ENCODE measurements around the gene RUNDC3A.

Gene RUNDC3A

DNA sequence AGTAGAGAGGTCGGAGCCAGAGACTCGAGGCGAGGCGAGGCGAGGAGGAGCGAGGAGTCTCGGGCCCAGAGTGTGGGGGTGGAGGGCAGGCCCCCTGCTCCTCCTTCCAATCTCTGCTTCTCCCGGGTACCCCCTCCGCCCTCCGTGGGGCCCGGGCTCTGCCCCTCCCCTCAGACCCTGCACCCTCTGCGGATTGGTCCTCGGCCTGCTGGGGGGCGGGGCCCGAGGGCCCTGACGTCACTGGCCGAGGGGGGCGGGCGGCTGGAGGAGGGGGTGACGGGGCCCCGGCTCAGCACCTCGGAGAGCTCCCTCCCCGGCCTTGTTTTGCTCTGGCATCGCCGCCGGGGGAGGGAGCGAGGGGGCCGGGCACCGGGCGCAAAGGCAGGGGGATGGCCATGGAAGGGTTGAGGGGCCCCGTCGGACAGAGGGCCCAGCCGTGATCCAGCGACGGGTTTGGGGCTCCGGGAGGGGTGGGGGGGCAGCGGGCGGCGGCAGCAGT is at the start of gene RUNDC3A:
RUNDC3A (plus strand) TSS at position 282 of the 499 bp plus-strand sequence. CDS start 232 bp downstream, outside the sequence.
- DNase-seq (ENCODE audit: low spot score): peak; percentile 79

DNA sequence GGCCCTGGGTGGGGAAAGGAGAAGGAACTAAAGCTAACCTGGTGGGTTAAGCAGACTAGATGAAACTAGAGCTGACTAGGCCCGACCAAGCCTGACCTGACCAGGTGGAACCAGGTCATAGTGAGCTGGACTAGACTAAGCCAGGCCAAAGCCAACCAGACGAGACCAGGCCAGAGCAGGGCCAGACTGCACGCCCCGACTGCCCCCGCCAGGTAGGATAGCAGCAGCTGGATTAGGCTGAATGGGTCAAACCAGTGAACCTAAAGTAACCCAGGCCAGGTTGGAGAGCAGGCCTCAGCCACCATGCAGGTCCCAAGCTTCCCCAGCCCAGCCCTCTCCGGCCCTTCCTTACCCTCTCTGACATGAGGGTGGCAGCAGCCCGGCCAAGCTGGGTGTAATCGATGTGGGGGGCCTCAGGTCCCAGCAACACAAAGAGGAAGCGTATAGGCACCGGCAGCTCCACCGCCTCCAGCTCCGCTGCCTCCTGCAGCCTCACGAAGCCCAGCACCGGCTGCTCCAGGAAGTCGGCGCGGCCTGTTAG is 49.5 kb upstream of the RUNDC3A start:
- DNase-seq (ENCODE audit: low spot score): no peak

DNA sequence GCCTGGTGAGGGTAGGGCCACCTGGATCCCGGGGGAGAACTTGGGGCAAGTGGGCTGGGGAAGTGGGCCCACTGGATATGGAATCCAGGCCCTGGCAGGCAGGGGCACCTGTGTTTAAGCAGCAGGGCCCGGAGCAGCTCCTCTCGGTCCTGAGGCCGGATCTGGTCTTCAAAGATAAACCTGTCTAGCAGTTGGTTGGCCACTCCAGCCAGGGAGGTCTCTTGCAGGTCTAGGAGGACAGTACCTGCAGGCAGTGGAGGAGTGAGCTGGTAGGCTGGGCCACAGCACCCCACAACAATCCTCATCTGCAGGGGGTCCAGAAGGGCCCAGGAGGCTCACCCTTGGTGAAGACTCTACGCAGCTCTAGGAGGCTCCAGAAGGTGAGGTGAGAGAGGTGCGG is 48.1 kb upstream of the RUNDC3A start:
- no peak for DNase-seq (ENCODE audit: low spot score)

DNA sequence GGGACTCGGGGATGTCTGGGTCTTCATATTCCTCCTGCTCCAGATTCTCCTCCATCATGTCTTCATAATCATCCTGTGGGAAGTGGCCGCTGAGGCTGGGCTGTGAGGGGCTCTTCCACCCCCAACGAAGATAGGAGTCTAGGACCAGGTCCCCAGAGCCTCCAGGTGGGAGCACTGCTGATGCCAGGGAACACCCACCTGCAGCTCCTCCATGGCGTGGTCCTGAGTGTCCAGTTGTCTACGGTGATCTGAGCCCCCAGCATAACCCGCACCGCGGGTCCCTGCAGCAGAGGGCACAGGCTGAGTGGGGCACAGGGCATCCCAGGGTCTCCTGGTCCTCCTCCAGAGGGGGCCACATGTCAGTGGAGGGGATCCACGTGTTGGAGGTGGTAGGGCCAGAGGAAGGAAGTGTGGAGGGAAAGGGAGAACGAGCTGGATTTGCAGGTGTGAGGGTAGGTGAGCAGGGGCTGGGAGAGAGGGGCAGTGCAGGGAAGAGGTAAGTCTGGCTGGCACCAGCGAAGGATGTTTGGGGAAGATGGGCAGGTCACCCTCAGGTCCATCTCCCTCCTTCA is 45.7 kb upstream of the RUNDC3A start:
- no peak for DNase-seq (ENCODE audit: low spot score)

DNA sequence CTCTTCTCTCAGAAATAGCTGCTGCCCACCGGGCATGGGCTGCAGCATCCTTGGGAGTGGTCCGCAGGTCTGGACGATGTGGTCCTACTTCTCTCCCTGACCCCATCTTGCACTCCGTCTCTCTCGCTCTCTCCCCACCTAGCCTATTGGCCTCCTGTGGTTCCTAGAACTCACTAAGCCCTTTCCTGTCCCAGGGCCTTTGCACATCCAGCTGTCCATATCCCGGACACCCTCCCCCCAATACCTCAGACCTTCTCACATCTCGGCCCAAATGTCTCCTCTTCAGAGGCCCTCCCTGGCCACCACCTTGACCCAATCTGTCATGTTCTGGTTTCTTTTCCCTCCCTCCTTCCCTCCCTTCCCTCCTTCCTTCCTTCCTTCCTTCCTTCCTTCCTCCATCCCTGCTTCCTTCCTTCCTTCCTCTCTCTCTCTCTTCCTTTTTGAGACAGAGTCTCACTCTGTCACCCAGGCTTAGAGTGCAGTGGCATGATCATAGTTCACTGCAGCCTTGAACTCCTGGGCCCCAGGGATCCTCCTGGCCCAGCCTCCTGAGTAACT is 45.0 kb upstream of the RUNDC3A start:
- DNase-seq (ENCODE audit: low spot score): no peak

DNA sequence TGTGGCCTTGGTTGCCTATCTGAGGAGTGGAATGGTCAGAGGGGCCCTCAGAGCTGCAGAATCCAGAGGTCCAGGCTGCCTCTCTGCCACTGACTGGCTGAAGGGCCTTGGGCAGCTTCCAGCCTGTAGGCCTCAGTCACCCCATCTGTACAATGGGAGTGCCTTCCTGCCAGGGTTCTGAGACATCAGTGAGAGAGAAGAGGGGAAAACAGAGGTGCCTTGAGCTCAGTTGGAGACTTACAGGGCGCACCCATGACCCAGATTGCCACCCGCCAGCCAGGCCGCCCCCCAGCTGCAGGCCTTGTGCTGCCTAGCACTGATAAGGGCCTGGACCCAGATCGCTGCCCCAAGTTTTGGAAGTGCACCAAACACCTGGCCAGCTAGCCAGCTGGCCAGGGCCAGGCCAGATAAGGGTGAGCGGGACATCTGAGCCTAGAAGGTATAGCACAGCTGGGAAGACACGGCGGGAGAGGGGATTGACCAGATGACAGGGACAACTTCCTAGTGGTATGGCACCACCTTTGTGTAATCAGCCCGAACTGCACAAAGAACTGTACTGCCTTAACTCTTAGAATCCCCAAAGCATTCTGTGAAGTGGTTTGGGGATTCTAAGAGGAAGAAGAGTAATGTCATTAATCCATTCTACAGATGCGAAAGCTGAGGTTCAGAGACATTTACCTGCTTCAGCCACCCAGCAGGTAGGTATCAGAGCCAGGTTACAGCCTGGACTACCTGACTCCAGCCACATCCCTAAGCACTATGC is 41.8 kb upstream of the RUNDC3A start:
- no peak for DNase-seq (ENCODE audit: low spot score)

DNA sequence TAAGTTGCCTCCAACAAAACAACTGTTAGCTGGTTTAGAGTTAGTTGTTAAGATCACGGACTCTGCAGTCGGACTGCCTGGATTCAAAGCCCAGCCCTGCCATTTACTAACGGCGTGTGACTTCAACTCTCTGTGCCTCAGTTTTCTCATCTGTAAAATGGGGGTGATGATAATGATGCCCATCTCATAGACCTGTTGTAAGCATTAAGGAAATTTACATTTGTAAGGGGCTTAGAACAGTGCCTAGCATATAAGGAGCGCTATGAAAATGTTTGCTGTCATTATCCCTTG is 41.3 kb upstream of the RUNDC3A start:
- DNase-seq (ENCODE audit: low spot score): no peak

DNA sequence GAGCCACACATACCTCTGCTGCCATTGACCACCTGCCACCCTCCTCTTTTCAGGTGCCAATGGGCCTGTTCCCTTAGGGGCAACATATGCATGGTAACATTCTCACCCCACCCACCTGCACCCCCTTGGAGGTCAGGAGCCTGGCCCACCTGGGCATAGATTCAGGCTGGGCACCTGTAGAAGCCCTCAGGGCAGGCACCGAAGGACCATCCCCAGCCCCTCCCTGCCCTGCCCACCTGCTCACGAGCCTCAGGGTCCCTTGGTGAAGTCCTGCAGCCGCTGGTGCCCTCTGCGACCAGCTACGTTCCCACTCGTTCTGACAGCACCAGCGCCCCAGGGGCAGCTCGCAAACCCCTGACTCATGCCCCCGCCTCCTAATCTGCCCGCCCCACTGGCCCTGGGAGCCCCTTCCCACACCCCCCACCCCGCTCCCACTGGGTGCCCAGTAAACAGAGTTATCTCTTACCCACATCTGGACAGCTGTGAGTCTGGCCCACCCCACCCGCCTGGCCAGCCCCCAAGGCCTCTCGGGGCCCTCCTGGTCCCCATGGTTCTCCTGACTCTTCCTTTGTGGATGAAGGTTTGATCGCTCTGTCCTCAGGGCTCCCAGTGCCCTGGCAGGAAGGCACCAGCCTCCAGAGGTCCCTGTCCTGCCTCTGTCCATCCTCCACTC is 40.4 kb upstream of the RUNDC3A start, which contains the start of gene SLC4A1:
SLC4A1 (minus strand) TSS at position 318 of the 673 bp plus-strand sequence. CDS start 5,269 bp downstream, outside the sequence.
- no peak for DNase-seq (ENCODE audit: low spot score)

DNA sequence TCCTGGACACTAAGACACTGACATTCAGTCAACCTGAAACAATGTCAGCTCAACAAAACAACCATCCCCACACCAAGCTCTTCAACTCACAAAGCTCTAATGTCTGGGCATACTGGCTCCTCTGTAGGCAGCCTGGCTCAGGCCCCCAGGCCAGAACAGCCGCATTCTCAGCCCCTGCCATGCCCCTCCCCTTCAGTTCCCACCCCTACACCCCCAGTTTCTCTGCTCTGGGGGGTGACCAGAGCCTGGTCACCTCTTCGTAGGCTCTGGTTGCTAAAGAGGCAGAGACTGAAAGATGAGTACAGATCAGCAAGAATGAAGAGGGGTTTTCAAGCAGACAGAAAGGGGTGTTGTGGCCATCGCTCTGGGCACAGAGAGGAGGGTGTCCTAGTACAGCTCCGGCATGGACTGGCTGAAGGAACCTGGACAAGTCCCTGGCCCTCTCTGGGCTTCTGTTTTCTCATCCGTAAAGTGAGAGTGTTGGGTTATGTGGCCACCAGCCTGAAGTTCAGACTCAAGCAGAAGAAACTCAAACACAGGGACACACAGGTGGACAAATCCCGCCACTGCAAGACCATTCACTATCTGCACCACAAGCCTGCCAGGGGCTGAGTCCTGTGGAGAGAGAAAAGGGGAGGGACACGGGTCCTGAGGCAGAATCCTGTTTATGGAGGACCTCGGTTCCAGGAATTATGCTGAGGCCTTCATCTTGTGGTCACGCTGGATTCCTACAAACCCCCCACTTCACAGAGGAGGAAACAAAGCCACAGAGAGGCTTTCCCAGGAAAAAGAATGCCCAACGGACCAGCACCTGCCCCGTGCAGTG is 39.5 kb upstream of the RUNDC3A start:
- no peak for DNase-seq (ENCODE audit: low spot score)

DNA sequence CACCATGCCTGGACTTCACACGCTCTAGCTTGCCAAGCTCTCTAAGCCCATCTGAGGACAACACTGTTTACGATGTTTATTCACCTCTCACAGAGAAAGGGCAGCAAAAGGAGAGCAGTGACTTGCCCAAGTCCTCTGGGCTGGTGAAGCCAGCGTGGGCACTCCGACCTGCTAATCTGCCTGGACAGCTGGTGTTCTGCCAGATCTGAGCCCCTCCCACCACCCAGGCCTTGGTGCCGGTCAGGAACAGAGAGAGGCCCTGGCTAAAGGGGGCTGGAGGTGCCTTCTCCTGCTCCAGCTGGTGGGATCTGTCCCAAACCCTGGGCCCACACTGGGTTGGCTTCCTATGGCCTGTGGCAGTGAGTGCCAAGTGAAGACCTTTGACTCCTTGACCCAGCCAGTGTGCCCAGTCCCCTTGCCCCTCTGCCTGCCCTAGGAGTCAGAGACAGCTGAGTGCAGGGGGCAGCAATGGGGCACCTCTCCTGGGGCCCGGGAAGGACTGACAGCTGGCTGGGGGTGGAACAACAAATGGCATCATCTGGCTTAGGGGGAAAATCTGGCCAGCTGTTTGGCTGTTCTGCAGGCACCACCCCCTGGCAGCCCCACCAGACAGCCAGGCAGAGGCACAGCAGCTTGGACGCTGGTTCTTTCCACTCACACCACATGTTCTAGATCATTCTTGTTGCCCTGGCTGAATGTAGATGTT is 38.7 kb upstream of the RUNDC3A start:
- no peak for DNase-seq (ENCODE audit: low spot score)

DNA sequence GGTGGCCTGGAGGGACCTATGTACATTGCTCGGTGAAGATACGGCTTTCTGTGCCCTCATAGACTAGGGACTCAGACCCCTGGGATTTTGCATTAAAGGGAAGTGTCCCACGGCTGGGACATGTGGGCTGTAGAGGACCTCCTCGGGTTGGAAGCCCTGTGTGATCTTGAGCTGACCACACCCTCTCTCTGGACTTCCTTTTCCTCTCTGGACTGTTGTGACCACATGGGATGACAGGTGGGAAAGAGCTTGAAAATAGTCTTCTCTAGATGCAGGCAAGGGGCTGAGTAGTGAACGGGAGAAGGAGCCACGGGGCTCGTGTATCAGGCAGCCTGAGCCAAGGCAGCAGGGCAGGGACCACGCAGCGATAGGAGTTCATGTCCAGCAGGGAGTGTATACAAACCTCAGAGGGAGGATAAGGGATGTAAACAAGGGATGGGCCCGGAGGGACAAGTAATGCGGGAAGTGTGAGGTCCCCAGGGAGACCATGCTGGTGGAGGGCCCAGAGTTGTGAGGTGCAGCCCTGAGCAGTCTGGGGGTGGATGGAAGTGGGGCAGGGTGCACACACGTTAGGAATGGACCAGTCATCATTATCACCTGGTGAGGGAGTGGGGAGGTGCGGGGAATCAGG is 36.0 kb upstream of the RUNDC3A start:
- DNase-seq (ENCODE audit: low spot score): no peak

DNA sequence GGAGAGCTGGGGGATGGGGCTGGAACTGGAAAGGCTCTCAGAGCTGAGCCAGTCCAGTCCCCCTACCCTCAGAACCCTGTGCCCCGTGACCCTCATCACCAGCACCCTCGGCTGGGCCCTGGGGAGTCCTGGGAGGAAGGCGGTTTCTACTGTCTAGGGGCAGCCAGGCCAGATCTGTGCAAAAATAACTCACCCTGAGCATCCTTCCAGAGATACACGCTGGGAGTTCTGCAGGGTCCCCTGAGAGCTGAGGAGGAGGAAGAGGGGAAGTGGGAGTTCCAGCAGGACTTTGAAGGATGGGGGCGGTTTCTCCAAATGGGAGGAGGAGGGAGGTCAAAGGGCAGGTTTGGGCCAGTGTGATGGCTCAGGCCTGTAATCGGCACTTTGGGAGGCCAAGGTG is 35.4 kb upstream of the RUNDC3A start:
- DNase-seq (ENCODE audit: low spot score): no peak

DNA sequence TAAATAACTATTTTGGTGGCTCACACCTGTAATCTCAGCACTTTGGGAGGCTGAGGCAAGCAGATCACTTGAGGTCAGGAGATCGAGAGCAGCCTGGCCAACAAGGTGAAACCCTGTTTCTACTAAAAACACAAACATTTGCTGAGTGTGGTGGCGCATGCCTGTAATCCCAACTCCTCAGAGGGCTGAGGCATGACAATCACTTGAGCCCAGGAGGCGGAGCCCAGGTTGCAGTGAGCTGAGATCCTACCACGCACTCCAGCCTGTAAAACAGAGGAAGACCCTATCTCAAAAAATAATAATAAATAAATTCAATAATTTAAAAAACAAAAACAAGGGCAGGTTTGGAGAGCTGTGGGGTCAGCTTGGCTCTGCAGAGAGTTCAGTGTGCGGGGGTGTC is 34.8 kb upstream of the RUNDC3A start:
- DNase-seq (ENCODE audit: low spot score): no peak

DNA sequence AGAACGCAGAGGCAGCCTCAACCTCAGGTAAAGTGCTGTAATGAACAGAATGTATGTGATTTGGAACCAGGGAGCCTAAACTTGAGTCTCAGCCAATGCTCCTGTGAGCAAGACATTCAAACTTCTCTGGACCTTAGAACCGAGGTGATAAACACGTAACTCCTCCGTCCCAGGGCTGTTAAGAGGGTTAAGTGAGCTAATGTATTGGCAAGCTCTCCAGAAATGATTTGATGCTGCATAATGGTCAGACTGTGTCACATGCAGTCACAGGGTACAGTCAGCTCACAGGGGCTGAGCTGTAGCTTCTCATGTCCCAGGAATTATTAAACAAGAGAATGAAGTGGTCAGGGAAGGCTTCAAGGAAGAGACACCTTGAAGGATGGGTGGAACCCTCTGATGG is 30.4 kb upstream of the RUNDC3A start:
- peak; percentile 53 for DNase-seq (ENCODE audit: low spot score)

DNA sequence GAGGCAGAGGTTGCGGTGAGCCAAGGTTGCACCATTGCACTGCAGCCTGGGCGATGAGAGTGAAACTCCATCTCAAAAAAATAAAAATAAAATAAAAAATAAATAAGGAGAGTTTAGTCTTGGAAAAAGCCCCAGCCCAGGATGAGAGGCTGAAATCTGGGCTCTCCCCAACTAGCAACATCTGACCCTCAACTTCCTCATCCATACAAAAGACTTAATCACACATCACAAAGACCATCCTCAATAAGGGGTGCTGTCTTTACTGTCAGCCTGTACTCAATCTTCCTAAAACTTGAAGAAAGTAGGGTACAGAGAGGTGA is 29.1 kb upstream of the RUNDC3A start:
- DNase-seq (ENCODE audit: low spot score): no peak

DNA sequence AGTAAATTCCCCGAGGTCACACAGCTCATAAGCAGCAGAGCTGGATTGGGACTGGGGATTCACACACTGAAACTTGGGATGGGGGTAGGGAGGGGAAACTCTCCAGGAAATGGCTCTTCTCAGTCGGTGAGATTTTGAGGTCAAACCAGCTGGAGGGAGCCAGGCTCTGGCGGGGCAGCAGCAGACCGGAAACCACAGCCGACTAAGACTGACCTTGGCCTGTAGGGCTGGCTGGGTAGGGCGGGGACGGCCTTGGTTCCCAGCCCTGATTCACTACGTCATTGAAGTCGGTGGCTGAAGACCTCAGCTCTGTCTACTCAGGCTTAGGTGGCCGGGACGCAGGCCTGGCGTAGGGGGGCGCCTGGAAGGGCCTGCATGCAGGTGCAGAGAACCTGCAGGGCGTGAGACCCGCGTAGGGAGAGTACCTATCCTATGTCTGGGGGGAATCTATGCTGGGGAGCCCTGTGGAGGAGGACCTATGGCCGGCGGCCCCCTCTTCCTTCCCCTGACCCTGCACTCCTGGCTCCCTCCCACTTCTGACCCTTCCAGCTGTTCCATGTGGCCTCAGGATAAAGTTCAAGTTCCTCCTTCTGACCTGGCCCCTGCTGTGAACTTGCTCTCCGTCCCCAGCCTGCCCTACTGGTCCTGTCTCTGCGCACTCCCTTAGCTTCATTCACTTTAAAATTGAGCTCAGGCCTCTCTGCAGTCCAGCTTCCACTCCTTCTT is 28.6 kb upstream of the RUNDC3A start:
- peak; percentile 94 for DNase-seq (ENCODE audit: low spot score)

DNA sequence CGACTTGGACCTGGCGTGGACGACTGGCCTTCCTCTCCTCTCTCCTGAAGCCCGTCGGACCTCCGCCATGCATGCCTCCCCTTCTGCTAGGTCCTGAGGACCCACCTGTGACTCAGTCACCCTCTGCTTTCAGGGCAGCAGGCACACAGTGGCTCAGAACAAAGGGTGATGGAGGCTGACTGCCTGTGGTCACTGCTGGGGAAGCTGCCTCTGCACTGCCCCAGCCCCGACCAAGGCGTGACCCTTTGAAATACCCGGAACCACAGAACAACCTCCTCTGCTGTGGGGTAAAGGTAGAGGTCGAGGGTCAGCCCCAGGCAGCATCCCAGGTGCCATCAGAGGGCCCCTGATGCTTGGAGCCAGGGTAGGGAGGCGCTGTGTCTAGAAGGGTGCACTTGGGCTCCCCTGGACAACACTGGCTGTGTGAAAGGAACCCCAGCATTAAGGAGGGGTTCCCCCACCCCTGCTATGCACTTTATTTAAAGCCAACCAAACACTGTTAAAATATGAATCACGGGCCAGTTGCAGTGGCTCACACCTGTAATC is 27.9 kb upstream of the RUNDC3A start:
- DNase-seq (ENCODE audit: low spot score): peak; percentile 10

DNA sequence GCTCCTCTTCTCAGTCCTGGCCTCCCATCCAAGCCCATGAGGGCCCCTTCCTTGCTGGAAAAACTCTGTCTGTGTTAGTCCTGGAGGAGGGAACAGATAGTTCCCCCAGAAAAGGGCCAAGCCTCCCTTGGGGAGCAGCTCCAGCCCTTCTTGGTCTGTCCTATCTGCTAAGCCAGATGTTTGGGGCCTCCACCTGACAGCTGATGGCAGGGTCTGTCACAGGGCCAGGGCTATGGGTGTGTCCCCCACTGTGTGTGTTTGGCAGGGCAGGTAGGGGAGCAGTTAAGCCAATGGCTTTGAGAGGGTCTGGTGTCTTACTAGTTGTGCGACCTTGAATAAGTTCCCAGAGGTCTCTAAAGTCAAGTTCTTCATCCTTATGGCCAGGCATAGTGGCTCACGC is 26.8 kb upstream of the RUNDC3A start:
- no peak for DNase-seq (ENCODE audit: low spot score)

DNA sequence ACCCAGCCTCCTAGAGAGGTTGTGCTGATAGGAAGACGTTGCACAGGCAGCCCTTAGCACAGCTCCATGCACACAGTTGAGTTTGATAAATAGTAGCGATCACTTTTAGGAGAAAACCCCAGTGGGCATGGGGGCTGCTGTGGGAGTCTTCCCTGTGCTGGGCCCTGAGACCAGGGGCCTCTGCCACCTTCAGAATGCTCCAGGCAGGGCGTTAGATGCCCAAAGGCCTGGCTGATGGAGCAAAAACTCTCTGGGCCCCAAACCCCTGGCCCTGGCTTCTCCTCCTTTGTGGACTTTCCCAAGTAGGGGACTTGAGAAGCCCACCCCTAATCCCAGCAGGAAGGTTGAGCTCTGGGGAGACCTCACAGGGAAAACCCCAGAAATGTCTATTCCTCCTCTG is 26.1 kb upstream of the RUNDC3A start:
- no peak for DNase-seq (ENCODE audit: low spot score)

Data from kidney tubule cell (primary cell).